HFF-Myc (cell line): Measurements from ENCODE around the gene ST6GAL1.

Source experiments
- DNase-seq: peaks from one replicate; pipeline ENCODE4 v3.0.0-alpha.2; 2011; ENCODE audit warnings: low read depth; ENCODE audit errors: extremely low read depth
- H3K4me3 ChIP-seq: replicated peaks from 2 replicates; pipeline ENCODE4 v1.5.1; 2011; ENCODE audit warnings: low read depth, mild to moderate bottlenecking, control low read depth, low read length
- TF ChIP-seq, protein P1 (sequence below): IDR thresholded peaks from 2 replicates; pipeline ENCODE4 v1.5.1; 2012; ENCODE audit warnings: mild to moderate bottlenecking, low read depth, low read length, control low read depth; ENCODE audit errors: missing control alignments

ST6GAL1 gene

GRCh38 chr3:186955898-186956696 lies 25.8 kb downstream of the ST6GAL1 start:
- DNase-seq, result no peak
- TF ChIP-seq, protein P1, sequence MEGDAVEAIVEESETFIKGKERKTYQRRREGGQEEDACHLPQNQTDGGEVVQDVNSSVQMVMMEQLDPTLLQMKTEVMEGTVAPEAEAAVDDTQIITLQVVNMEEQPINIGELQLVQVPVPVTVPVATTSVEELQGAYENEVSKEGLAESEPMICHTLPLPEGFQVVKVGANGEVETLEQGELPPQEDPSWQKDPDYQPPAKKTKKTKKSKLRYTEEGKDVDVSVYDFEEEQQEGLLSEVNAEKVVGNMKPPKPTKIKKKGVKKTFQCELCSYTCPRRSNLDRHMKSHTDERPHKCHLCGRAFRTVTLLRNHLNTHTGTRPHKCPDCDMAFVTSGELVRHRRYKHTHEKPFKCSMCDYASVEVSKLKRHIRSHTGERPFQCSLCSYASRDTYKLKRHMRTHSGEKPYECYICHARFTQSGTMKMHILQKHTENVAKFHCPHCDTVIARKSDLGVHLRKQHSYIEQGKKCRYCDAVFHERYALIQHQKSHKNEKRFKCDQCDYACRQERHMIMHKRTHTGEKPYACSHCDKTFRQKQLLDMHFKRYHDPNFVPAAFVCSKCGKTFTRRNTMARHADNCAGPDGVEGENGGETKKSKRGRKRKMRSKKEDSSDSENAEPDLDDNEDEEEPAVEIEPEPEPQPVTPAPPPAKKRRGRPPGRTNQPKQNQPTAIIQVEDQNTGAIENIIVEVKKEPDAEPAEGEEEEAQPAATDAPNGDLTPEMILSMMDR, result no peak
- H3K4me3 ChIP-seq, result no peak overlapping the region

- TF ChIP-seq, protein P1, result no peak
- no peak for DNase-seq
- no peak overlapping the region for H3K4me3 ChIP-seq
Measured at GRCh38 chr3:186959029-186959624, 28.8 kb downstream of the ST6GAL1 start.

DNA sequence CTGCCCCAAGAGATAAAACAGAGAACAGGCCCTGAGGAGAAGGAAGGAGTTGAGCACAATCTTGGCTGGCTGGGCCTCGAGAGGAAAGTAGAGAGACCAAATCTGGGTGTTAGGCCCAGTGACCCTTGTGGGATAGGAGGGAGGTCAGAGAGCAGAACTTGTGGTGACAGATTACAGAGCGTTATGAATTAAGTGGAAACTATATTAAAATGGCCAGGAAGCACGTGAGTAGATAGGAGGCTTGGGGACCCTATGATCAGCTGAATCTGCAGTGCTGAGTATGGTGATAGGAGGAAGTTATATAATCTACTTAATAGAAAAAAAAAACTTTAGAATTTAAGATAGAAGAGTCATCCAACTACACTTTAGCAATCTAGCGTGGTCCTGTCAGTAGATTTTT lies 30.0 kb downstream of the ST6GAL1 start:
- H3K4me3 ChIP-seq, result no peak overlapping the region
- DNase-seq, result no peak
- TF ChIP-seq, protein P1, result no peak

DNA sequence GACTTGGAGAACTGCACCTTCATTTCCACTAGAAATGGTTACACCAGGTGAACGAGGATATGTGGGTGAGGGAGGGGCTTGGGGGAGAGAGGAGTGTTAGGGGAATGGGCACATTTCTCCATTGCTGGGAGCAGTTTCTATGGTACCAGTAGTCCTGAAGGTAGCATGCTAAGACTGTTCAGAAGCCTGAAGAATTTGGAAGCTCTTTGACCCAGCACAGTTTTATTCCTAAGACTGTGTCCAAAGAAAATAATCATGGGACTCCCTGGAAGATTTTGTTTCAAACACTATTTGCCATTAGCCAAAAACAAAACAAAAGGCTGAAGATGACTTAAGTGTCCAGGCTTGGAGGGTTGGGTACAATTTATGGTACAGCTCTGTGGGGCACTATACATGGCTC lies 32.1 kb downstream of the ST6GAL1 start:
- TF ChIP-seq, protein P1, result no peak
- no peak for DNase-seq

GRCh38 chr3:186963636-186964035 lies 33.3 kb downstream of the ST6GAL1 start:
- TF ChIP-seq, protein P1, result no peak
- DNase-seq, result no peak
- H3K4me3 ChIP-seq, result no peak overlapping the region

More for the DNA sequence above, 32.1 kb downstream of the ST6GAL1 start:
- H3K4me3 ChIP-seq, result no peak overlapping the region

- H3K4me3 ChIP-seq, result no peak overlapping the region
- TF ChIP-seq, protein P1, result no peak
- no peak for DNase-seq
Measured at GRCh38 chr3:186964071-186964470, 33.7 kb downstream of the ST6GAL1 start.
